Measurements from ENCODE around the gene CAB39L. TPM values are rescaled to one million over a fixed set of nuclear protein-coding genes. Genes with fewer than 3 reads are reported as not detected.

Gene CAB39L
- total and polyA plus RNA-seq, 9 of the 15 experiments (the other 6 are each of a cell fraction or from before 2014, with no cell fraction given), result 1.1 to 4.2 (median 2.6) TPM

DNA sequence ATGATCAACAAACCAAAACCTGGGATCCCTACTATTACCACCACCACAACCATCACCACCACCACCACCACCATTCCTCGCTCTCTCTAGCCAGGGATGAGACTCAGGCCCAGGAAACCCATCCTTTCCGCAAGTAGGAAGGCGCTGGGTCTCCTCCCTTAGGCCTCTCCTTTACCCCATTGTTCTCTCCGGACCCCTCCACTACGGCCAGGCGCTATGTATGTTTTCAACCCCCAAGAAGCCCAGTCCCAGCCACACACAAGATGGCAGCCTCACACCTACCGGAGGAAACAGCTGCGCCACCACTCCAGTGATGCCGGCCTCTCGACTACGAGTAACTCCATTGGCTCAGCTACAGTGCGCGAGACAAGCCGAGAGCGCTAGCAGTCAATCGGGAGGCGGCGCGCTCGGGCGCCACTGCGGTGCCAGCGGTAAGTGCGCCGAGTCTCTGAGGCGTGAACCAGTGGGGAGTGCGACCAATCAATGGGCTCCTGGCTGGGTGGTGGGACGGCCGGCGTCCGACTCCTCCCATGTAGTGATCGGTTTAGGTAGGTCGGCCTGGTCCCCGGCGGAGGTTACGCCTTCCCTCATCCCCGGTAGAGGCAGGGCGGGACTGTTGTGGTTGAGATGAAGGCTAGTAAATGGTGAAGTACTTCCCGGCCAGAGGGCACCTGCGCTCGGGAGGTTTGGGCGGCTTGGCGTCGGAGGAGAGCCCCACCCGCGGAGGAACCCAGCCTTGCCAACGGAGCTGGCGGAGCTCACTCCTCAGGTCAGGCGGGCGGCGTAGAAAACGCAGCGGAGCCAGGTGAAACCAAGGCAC is at the start of gene CAB39L, which contains the start of gene SETDB2 (continued):
- TF ChIP-seq L3MBTL2 (IDR thresholded peaks at IDR 0.05), result peak; percentile 63
- TF ChIP-seq MEF2D (tag; conservative IDR thresholded peaks at IDR 0.05; ENCODE audit: low read depth), result no peak
- no peak for TF ChIP-seq PTRF (tag; IDR thresholded peaks at IDR 0.05)
- no peak for TF ChIP-seq SMARCB1 (IDR thresholded peaks at IDR 0.05; ENCODE audit: insufficient read length, low read depth)
- no peak for TF ChIP-seq ZNF589 (CRISPR knock-in tag; IDR thresholded peaks at IDR 0.05; ENCODE audit: low read depth)
- TF ChIP-seq, protein P1, sequence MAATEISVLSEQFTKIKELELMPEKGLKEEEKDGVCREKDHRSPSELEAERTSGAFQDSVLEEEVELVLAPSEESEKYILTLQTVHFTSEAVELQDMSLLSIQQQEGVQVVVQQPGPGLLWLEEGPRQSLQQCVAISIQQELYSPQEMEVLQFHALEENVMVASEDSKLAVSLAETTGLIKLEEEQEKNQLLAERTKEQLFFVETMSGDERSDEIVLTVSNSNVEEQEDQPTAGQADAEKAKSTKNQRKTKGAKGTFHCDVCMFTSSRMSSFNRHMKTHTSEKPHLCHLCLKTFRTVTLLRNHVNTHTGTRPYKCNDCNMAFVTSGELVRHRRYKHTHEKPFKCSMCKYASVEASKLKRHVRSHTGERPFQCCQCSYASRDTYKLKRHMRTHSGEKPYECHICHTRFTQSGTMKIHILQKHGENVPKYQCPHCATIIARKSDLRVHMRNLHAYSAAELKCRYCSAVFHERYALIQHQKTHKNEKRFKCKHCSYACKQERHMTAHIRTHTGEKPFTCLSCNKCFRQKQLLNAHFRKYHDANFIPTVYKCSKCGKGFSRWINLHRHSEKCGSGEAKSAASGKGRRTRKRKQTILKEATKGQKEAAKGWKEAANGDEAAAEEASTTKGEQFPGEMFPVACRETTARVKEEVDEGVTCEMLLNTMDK (IDR thresholded peaks at IDR 0.05; ENCODE audit: borderline replicate concordance, insufficient read depth, low read depth, low read length, poor library complexity, severe bottlenecking), result peak; percentile 76
- TF ChIP-seq NR4A1 (CRISPR knock-in tag; IDR thresholded peaks at IDR 0.05), result no peak
- no peak for TF ChIP-seq NR4A1 (tag; IDR thresholded peaks at IDR 0.05)
- no peak for TF ChIP-seq NCOR1 (IDR thresholded peaks at IDR 0.05)
- TF ChIP-seq, protein P2, sequence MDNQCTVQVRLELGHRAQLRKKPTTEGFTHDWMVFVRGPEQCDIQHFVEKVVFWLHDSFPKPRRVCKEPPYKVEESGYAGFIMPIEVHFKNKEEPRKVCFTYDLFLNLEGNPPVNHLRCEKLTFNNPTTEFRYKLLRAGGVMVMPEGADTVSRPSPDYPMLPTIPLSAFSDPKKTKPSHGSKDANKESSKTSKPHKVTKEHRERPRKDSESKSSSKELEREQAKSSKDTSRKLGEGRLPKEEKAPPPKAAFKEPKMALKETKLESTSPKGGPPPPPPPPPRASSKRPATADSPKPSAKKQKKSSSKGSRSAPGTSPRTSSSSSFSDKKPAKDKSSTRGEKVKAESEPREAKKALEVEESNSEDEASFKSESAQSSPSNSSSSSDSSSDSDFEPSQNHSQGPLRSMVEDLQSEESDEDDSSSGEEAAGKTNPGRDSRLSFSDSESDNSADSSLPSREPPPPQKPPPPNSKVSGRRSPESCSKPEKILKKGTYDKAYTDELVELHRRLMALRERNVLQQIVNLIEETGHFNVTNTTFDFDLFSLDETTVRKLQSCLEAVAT (IDR thresholded peaks at IDR 0.05), result no peak
- peak in 1 of 2 experiments; percentile 33; a peak in 1 of 4 replicates for TF ChIP-seq MAZ (CRISPR knock-in tag; conservative IDR thresholded peaks at IDR 0.05 in 1 of 2, IDR thresholded peaks at IDR 0.05 in 1 of 2)
- TF ChIP-seq ZKSCAN1 (IDR thresholded peaks at IDR 0.05; ENCODE audit: low read depth, low read length), result peak; percentile 4; the same call in 1 of the 2 replicates
- TF ChIP-seq, protein P3, sequence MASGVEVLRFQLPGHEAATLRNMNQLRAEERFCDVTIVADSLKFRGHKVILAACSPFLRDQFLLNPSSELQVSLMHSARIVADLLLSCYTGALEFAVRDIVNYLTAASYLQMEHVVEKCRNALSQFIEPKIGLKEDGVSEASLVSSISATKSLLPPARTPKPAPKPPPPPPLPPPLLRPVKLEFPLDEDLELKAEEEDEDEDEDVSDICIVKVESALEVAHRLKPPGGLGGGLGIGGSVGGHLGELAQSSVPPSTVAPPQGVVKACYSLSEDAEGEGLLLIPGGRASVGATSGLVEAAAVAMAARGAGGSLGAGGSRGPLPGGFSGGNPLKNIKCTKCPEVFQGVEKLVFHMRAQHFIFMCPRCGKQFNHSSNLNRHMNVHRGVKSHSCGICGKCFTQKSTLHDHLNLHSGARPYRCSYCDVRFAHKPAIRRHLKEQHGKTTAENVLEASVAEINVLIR (CRISPR knock-in tag; IDR thresholded peaks at IDR 0.05), result no peak
- TF ChIP-seq, protein P4, sequence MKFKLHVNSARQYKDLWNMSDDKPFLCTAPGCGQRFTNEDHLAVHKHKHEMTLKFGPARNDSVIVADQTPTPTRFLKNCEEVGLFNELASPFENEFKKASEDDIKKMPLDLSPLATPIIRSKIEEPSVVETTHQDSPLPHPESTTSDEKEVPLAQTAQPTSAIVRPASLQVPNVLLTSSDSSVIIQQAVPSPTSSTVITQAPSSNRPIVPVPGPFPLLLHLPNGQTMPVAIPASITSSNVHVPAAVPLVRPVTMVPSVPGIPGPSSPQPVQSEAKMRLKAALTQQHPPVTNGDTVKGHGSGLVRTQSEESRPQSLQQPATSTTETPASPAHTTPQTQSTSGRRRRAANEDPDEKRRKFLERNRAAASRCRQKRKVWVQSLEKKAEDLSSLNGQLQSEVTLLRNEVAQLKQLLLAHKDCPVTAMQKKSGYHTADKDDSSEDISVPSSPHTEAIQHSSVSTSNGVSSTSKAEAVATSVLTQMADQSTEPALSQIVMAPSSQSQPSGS (CRISPR knock-in tag; IDR thresholded peaks at IDR 0.05), result no peak
- no peak for TF ChIP-seq MCM7 (IDR thresholded peaks at IDR 0.05)
- TF ChIP-seq RAD21 (CRISPR knock-in tag; conservative IDR thresholded peaks at IDR 0.05 in 1 of 2, IDR thresholded peaks at IDR 0.05 in 1 of 2), result no peak
- TF ChIP-seq SIX5 (IDR thresholded peaks at IDR 0.05; ENCODE audit: borderline replicate concordance in 1 of 2, insufficient read depth in 1 of 2, low read depth in 1 of 2, low read length in 2 of 2), result peak; percentile 59 to 69; a peak in 3 of 4 replicates
- TF ChIP-seq, protein P5, sequence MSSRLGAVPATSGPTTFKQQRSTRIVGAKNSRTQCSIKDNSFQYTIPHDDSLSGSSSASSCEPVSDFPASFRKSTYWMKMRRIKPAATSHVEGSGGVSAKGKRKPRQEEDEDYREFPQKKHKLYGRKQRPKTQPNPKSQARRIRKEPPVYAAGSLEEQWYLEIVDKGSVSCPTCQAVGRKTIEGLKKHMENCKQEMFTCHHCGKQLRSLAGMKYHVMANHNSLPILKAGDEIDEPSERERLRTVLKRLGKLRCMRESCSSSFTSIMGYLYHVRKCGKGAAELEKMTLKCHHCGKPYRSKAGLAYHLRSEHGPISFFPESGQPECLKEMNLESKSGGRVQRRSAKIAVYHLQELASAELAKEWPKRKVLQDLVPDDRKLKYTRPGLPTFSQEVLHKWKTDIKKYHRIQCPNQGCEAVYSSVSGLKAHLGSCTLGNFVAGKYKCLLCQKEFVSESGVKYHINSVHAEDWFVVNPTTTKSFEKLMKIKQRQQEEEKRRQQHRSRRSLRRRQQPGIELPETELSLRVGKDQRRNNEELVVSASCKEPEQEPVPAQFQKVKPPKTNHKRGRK (tag; IDR thresholded peaks at IDR 0.05), result no peak
- peak; percentile 30; the same call in 1 of the 2 replicates for TF ChIP-seq ESRRA (IDR thresholded peaks at IDR 0.05; ENCODE audit: borderline replicate concordance, low read depth)

Measured in K562 (cell line).